ENCODE data around the gene PTMS. TPM values are rescaled to one million over a fixed set of nuclear protein-coding genes. Genes with fewer than 3 reads are reported as not detected.

PTMS gene
- total and polyA plus RNA-seq, 2 of the 13 experiments (the other 11 are each of a cell fraction or from before 2014, with no cell fraction given) = 40.5 to 82.4 TPM

GRCh38 chr12:6770094-6770493 is 3.9 kb downstream of the PTMS start (continued):
- TF ChIP-seq POGK (CRISPR knock-in tag; conservative IDR thresholded peaks at IDR 0.05) (no peak), STAT5B (CRISPR knock-in tag; IDR thresholded peaks at IDR 0.05) (no peak), MXD4 (CRISPR knock-in tag; IDR thresholded peaks at IDR 0.05) (no peak), TEAD3 (CRISPR knock-in tag; optimal IDR thresholded peaks at IDR 0.05; ENCODE audit: borderline replicate concordance) (no peak), E2F5 (CRISPR knock-in tag; conservative IDR thresholded peaks at IDR 0.05) (no peak), NCOA2 (CRISPR knock-in tag; IDR thresholded peaks at IDR 0.05) (no peak), ZBTB44 (CRISPR knock-in tag; IDR thresholded peaks at IDR 0.05) (no peak), MBNL3 (CRISPR knock-in tag; conservative IDR thresholded peaks at IDR 0.05) (no peak), RBFOX2 (IDR thresholded peaks at IDR 0.05; ENCODE audit: low read depth, low read length) (peak; percentile 58), THAP8 (CRISPR knock-in tag; IDR thresholded peaks at IDR 0.05; ENCODE audit: borderline replicate concordance) (no peak), AGO2 (optimal IDR thresholded peaks at IDR 0.05; ENCODE audit: low read depth, low read length) (peak; percentile 68), ZNF674 (CRISPR knock-in tag; IDR thresholded peaks at IDR 0.05; ENCODE audit: low read depth) (no peak), ZNF430 (CRISPR knock-in tag; IDR thresholded peaks at IDR 0.05) (no peak), ARID2 (CRISPR knock-in tag; IDR thresholded peaks at IDR 0.05; ENCODE audit: borderline replicate concordance) (no peak), RNF2 (conservative IDR thresholded peaks at IDR 0.05; ENCODE audit: low read depth) (no peak), FOXO1 (CRISPR knock-in tag; IDR thresholded peaks at IDR 0.05) (no peak), ZNF652 (CRISPR knock-in tag; IDR thresholded peaks at IDR 0.05; ENCODE audit: borderline replicate concordance, low read depth) (no peak)

All from HepG2 (cell line).